HEK293 (cell line): Measurements from ENCODE around the gene MEOX1.

ENCODE experiments used
- CTCF ChIP-seq: fragments of 450-650 bp; formaldehyde crosslinking; IDR thresholded peaks from 2 replicates; pipeline ENCODE4 v1.5.1; 2016; ENCODE audit warnings: missing biosample characterization, missing genetic modification characterization
- GLI4 ChIP-seq: fragments of 450-650 bp; formaldehyde crosslinking; IDR thresholded peaks from 2 replicates; pipeline ENCODE4 v1.5.1; 2016; ENCODE audit warnings: missing biosample characterization, missing genetic modification characterization
- PBX3 ChIP-seq: sonication (generic); formaldehyde crosslinking; IDR thresholded peaks from 2 replicates; pipeline ENCODE4 v1.8.1; 2022; ENCODE audit warnings: mild to moderate bottlenecking, moderate library complexity, missing genetic modification reagents
- RBAK ChIP-seq: fragments of 450-650 bp; formaldehyde crosslinking; IDR thresholded peaks from 2 replicates; pipeline ENCODE4 v1.5.1; 2016; ENCODE audit warnings: missing biosample characterization, missing genetic modification characterization
- YY1 ChIP-seq: fragments of 450-650 bp; formaldehyde crosslinking; IDR thresholded peaks from 2 replicates; pipeline ENCODE4 v1.5.1; 2018; ENCODE audit warnings: missing biosample characterization, missing genetic modification characterization
- ZNF175 ChIP-seq: fragments of 450-650 bp; formaldehyde crosslinking; IDR thresholded peaks from 2 replicates; pipeline ENCODE4 v1.5.1; 2016; ENCODE audit warnings: missing biosample characterization, missing genetic modification characterization
- ZNF621 ChIP-seq: fragments of 450-650 bp; formaldehyde crosslinking; IDR thresholded peaks from 2 replicates; pipeline ENCODE4 v1.5.1; 2017; ENCODE audit warnings: missing biosample characterization, missing genetic modification characterization
- ZNF629 ChIP-seq: fragments of 450-650 bp; formaldehyde crosslinking; IDR thresholded peaks from 2 replicates; pipeline ENCODE4 v1.5.1; 2017; ENCODE audit warnings: missing biosample characterization, missing genetic modification characterization
- ZNF639 ChIP-seq: fragments of 450-650 bp; formaldehyde crosslinking; IDR thresholded peaks from 2 replicates; pipeline ENCODE4 v1.5.1; 2016; ENCODE audit warnings: missing biosample characterization, missing genetic modification characterization

DNA sequence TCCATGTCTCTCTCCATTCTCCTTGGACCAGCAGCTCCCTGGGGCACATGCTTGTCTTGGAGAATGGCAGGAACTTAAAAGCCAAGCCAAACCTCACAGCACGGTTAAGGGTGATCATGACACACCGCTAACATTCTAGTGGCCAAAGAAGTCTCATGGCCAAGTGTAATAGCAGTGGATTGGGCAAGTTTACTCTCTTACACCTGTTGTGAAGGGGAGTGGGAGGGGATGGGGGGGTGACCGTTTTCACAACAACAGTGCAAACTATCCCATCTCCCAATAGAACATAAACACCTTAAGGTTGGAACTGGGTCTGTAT lies 37.7 kb upstream of the MEOX1 start:
- TF ChIP-seq ZNF621 (tag by site-specific recombination) (no peak), CTCF (tag by site-specific recombination) (no peak), ZNF175 (tag by site-specific recombination) (no peak), PBX3 (CRISPR knock-in tag) (no peak), ZNF629 (tag by site-specific recombination) (no peak), RBAK (tag by site-specific recombination) (no peak), YY1 (no peak), GLI4 (no peak), ZNF639 (tag by site-specific recombination) (no peak)
